HL-60 (cell line): ENCODE data around the gene CNTN3.

Source experiments
- POLR2AphosphoS5 ChIP-seq: IDR thresholded peaks from 2 replicates; pipeline ENCODE4 v1.6.1; 2012; ENCODE audit warnings: low read depth
- SPI1 ChIP-seq: IDR thresholded peaks from 2 replicates; pipeline ENCODE4 v1.6.1; 2012; ENCODE audit warnings: low read depth, mild to moderate bottlenecking, borderline replicate concordance
- TF ChIP-seq, protein P1 (sequence below): IDR thresholded peaks from one replicate; pipeline ENCODE4 v1.5.1; 2011; ENCODE audit warnings: low read length, control low read depth, inconsistent platforms; ENCODE audit not compliant: insufficient read depth

DNA sequence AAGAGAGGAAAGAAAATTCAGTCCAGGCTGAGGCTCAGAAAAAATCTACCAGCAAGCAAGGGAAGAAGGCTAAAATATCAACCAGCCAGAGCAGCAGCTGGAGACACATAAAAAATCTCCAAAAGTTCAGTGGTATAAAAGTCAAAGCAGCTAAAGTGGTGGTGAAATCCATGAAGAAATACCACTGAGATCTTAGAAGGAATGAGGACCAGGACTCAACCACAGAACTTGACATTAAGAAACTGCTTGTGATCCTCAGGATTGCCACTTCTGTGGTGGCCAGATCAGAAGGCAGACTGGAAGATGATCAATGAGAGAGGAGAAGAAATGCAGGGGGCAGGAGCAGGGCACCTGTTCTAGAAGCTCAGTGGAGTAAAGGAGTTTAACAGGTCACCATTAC, 22.5 kb downstream of the CNTN3 start:
- TF ChIP-seq SPI1, result no peak
- TF ChIP-seq, protein P1, sequence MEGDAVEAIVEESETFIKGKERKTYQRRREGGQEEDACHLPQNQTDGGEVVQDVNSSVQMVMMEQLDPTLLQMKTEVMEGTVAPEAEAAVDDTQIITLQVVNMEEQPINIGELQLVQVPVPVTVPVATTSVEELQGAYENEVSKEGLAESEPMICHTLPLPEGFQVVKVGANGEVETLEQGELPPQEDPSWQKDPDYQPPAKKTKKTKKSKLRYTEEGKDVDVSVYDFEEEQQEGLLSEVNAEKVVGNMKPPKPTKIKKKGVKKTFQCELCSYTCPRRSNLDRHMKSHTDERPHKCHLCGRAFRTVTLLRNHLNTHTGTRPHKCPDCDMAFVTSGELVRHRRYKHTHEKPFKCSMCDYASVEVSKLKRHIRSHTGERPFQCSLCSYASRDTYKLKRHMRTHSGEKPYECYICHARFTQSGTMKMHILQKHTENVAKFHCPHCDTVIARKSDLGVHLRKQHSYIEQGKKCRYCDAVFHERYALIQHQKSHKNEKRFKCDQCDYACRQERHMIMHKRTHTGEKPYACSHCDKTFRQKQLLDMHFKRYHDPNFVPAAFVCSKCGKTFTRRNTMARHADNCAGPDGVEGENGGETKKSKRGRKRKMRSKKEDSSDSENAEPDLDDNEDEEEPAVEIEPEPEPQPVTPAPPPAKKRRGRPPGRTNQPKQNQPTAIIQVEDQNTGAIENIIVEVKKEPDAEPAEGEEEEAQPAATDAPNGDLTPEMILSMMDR, result no peak
- no peak for TF ChIP-seq POLR2AphosphoS5
